IPS-15b (cell line): ENCODE data around the gene MYRF.

Experiments used
- H3K27me3 ChIP-seq: one replicate; pipeline ENCODE4 v1.6.1; 2013; ENCODE audit warnings: low read length; ENCODE audit not compliant: control insufficient read depth, insufficient read depth
- H3K36me3 ChIP-seq: one replicate; pipeline ENCODE4 v1.6.1; 2013; ENCODE audit warnings: low read length; ENCODE audit not compliant: control insufficient read depth, insufficient read depth
- H3K4me1 ChIP-seq: one replicate; pipeline ENCODE4 v1.6.1; 2013; ENCODE audit warnings: mild to moderate bottlenecking, low read length; ENCODE audit not compliant: control insufficient read depth, insufficient read depth
- H3K4me3 ChIP-seq: one replicate; pipeline ENCODE4 v1.5.1; 2013; ENCODE audit warnings: low read depth, low read length
- H3K9ac ChIP-seq: one replicate; pipeline ENCODE4 v1.6.1; 2013; ENCODE audit warnings: low read depth, mild to moderate bottlenecking, low read length
- H3K9me3 ChIP-seq: one replicate; pipeline ENCODE4 v1.6.1; 2013; ENCODE audit warnings: mild to moderate bottlenecking, low read length; ENCODE audit not compliant: control insufficient read depth, insufficient read depth

The MYRF gene

DNA sequence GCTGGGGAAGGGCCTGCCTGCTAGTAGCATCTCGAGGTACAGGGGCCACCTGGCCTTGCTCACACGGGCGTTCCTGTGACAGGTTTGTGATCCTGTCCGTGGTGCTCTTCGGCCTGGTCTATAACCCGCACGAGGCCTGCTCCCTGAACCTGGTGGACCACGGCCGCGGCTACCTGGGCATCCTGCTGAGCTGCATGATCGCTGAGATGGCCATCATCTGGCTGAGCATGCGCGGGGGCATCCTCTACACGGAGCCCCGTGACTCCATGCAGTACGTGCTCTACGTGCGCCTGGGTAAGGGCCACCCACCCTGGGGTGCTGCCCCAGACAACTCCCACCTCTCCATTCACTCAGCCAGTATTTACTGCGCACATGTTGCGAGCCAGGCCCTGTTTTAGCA lies 31.8 kb upstream of the MYRF start:
- Histone ChIP-seq H3K4me3 (no peak overlapping the region), H3K27me3 (no peaks in the 10 kb centered on the region), H3K36me3 (peaks cover 2% of the 10 kb centered on the region), H3K9ac (no peak overlapping the region), H3K4me1 (no peaks in the 10 kb centered on the region), H3K9me3 (no peaks in the 10 kb centered on the region)

DNA sequence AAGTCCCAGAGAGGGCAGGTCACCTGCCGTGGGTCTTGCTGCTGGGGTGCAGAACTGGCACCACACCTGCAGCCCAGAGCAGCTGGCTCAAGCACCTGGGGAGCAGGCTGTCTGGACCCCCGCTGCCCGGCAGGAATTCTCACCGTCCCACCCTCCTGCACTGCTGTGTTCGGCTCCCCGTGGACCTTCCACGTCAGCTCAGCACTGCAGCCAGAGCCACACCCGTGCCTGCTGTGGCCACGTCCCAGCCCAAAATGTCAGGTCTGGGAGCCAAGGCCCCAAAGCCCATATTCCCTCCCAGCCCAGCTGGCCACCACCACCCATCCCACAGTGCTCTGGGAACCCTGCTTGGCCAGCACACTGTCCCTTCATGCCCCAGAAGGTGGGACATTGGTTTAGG lies 28.0 kb upstream of the MYRF start:
- H3K27me3 ChIP-seq: no peaks in the 10 kb centered on the region
- H3K4me3 ChIP-seq: no peak overlapping the region
- no peaks in the 10 kb centered on the region for H3K9me3 ChIP-seq
- H3K4me1 ChIP-seq: no peaks in the 10 kb centered on the region
- H3K9ac ChIP-seq: no peak overlapping the region
- H3K36me3 ChIP-seq: peaks cover 6% of the 10 kb centered on the region

DNA sequence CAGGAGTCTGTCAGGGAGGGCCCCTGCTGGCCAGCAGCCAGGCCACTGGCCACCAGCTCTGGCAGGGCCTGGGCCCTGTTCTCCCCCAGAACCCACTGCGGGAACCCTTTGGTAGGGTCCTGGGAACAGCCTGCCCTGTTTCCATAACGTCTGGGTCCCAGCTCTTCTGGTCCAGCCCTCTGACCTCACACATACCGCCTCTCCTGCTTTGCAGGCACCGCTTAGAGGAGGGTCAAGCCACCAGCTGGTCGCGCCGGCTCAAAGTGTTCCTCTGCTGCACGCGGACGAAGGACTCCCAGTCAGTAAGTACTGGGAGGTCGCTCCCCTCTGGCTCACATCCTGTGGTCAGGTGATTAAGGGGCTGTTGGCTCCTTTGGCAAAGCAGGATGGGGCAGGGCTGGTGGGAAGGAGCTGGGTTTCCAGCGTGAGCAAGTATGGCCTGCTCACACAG lies 26.6 kb upstream of the MYRF start:
- Histone ChIP-seq H3K9me3 (no peaks in the 10 kb centered on the region), H3K4me1 (no peaks in the 10 kb centered on the region), H3K27me3 (no peaks in the 10 kb centered on the region), H3K4me3 (no peak overlapping the region), H3K36me3 (peaks cover 6% of the 10 kb centered on the region), H3K9ac (no peak overlapping the region)

DNA sequence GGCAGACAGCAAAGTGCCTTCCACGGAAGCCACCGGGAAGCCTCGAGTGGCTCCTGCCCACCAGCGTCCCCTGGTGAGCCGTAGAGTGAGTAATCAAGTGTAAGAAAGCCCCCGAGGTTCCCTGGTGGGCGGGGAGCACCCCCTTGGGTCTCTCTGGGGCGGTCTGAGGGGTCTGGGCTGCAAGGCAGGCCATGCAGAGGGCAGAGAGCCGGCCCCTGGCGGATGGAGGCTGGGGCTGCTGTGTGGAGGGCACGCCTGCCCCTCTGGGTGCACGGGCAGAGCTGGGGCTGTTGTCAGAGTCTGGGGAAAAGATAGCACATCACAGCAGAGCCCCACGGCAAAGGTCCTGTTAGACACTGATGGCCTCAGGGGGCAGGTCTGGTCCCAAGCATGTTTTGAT lies 25.7 kb upstream of the MYRF start:
- no peaks in the 10 kb centered on the region for H3K27me3 ChIP-seq
- no peaks in the 10 kb centered on the region for H3K9me3 ChIP-seq
- peaks cover 6% of the 10 kb centered on the region for H3K36me3 ChIP-seq

DNA sequence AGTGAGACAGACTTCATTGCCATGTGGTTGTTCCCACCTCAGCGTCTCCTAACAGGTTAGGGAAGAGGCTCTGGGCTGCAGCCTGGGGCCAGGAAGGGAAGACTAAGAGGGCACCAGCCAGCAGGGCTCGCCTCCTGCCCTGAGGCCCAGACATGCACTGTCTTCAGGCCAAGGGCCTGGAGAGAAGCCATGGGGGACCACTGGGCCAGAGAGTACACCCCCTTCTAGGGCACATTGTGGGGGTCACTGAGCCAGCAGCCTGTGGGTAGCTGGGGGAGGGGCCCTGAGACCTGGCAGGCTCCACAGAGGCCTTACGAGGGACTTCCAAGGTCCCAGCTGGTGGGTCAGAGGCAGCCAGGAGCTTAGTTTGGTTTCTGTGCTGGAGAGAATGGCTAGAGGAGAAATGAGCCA lies 25.0 kb upstream of the MYRF start:
- H3K4me1 ChIP-seq: no peaks in the 10 kb centered on the region
- no peaks in the 10 kb centered on the region for H3K27me3 ChIP-seq
- H3K36me3 ChIP-seq: peaks cover 6% of the 10 kb centered on the region
- H3K9ac ChIP-seq: no peak overlapping the region
- no peak overlapping the region for H3K4me3 ChIP-seq
- H3K9me3 ChIP-seq: no peaks in the 10 kb centered on the region

More for the DNA sequence above, 25.7 kb upstream of the MYRF start:
- Histone ChIP-seq H3K9ac (no peak overlapping the region), H3K4me3 (no peak overlapping the region), H3K4me1 (no peaks in the 10 kb centered on the region)

DNA sequence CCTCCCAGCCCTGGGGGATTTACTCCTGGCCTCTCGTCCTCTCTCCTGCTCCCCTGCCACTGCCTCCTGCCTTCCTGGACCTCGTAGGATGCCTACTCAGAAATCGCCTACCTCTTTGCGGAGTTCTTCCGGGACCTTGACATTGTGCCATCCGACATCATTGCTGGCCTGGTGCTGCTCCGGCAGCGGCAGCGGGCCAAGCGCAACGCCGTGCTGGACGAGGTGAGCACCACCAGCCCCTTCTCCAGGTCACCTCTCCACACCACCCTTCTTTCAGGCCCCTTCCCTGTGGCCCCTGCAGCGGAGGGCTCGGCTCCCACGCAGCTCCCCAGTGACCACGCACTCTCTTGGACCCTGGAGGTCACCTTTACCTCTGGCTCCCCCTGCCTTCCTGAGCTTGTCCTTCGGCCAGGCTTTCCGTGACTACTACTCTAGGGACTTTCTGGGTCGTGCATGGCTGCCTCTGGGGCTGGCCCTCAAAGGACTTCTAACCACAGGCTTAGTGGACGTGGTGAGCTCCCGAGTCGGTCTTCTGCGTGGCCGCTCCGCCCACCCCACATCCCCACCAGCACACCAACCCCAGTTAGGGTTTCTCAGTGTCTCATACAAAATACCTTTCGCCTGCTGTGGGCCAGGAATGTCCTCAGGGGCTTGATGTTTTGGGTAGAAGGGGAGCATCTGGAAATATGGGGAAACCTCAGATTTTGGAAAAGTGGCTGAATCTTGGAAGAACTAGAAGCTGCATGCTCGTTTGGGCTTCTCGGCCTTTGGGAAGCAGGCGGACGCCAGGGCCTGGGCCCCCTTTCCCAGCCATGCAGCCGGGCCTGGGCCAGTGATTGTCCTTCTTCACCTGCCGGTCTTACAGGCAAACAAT lies 24.1 kb upstream of the MYRF start:
- Histone ChIP-seq H3K36me3 (peaks cover 6% of the 10 kb centered on the region), H3K9me3 (no peaks in the 10 kb centered on the region), H3K9ac (no peak overlapping the region), H3K4me3 (no peak overlapping the region), H3K4me1 (no peaks in the 10 kb centered on the region), H3K27me3 (no peaks in the 10 kb centered on the region)

DNA sequence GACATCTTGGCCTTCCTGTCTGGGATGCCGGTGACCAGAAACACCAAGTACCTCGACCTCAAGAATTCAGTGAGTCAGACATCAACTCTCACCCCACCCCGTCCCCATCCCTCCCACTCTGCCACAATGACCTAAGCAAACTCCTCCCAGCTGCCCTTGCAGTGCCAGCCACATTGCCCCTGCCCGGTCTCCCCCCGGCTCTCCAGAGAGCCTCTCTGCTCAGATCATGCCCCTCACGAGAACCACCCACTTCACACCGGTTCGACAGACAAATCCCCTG lies 23.6 kb upstream of the MYRF start:
- H3K36me3 ChIP-seq: peaks cover 4% of the 10 kb centered on the region
- H3K9me3 ChIP-seq: no peaks in the 10 kb centered on the region
- no peak overlapping the region for H3K9ac ChIP-seq
- H3K27me3 ChIP-seq: no peaks in the 10 kb centered on the region
- no peak overlapping the region for H3K4me3 ChIP-seq
- no peaks in the 10 kb centered on the region for H3K4me1 ChIP-seq

DNA sequence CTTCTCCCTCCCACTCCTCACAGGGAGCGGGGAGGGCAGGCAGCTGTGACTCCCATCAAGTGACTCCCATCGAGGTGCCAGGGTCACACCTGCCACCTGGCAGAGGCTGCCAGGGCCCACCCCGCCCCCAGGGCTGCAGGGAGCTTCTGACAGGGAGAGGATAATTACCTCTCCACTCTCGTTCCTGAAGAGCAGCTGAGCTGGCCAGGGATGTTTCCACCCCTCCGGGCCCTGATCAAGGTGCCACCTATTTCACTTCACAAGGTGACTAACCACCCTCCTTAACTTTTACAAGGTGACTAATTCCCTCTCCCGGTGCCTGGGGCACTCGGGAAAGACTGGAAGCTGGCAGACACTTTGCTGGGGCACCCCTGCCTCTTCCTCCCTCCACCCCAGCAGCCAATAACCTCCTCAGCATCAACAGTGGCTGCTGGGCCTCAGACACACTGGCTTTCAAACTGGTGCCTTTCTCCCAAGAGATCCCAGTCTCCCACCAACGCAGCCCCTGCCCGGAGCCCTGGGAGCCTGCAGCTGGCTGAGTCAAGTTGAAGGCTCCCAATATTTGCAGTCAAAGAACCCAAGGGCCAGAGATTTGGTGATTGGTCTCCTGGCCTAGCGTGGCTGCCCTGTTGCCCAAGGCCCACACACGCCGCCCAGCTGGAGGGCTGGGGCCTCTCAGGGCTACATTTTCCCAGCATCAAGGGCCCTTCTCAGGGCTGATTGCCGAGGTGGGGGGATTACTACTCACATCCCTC lies 22.0 kb upstream of the MYRF start:
- Histone ChIP-seq H3K4me3 (no peak overlapping the region), H3K36me3 (peaks cover 7% of the 10 kb centered on the region), H3K9me3 (no peaks in the 10 kb centered on the region), H3K27me3 (no peaks in the 10 kb centered on the region), H3K4me1 (no peaks in the 10 kb centered on the region), H3K9ac (no peak overlapping the region)

DNA sequence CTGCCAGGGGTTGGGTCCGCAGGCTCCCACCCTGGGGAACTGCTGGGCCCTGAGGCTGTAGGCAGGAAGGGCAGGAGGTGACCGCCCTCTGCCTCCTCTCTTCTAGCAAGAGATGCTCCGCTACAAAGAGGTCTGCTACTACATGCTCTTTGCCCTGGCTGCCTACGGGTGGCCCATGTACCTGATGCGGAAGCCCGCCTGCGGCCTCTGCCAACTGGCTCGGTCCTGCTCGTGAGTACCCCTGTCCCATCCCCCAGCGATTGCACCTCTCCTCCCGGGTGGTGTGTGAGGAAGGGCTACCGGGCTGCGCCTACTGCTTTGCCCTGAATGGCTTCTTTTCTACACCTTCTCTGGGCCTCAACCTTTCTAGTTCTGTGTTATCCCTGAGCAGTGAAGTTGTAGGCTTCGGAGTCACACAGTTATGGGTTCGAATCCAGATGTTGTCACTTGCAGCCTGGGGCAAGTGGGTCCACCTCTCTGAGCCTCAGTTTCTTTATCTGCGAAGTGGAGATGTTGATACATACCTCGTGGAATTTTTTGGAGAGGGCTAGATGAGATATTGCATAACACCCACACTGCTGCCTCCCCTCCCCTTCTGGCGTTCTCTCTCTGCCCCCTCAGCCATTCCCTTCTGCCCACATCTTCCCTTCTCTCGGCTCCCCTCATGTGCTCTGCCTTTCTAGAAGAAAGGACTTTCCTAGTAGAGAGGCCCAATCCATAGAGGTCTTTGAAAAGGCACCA lies 21.1 kb upstream of the MYRF start:
- Histone ChIP-seq H3K4me1 (no peaks in the 10 kb centered on the region), H3K4me3 (no peak overlapping the region), H3K9me3 (no peaks in the 10 kb centered on the region), H3K9ac (no peak overlapping the region), H3K27me3 (no peaks in the 10 kb centered on the region), H3K36me3 (peaks cover 4% of the 10 kb centered on the region)

DNA sequence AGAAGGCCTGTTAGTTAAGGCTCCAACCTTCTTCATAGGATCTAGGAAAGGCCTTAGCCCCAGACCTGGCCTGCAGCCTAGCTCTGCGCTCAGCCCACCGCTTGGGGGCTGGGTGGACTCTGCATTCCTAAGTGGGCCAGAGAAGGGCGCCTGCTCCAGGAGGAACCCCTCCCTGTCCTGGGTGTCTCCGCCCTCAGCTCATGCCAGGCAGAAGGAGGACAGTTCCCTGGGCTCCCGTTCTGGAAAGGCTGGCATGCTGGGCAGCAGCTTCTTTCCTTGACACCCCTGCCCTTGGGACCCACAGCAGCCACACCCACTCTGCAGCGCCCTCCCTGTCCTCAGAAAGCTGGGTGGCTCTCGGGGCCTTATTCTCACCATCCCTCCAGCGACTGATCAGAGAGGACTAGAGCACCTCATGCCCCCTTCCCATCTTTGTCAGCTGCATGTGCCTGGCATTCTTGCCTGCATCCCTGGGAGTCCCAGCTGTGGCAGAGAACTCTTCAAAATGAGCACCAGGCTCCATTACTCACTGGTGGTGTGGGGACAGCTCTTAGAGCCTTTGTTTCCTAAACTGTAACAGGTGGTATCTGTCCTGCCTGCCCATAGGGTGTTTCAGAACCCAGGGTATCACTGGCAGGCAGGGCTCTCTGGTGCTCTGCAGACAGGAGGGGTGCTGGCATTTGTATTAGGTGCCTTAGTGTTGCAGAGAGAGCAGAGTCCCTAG lies 20.3 kb upstream of the MYRF start:
- H3K27me3 ChIP-seq: no peaks in the 10 kb centered on the region
- H3K4me1 ChIP-seq: no peaks in the 10 kb centered on the region
- no peak overlapping the region for H3K4me3 ChIP-seq
- H3K9ac ChIP-seq: no peak overlapping the region
- peaks cover 5% of the 10 kb centered on the region for H3K36me3 ChIP-seq
- no peaks in the 10 kb centered on the region for H3K9me3 ChIP-seq

DNA sequence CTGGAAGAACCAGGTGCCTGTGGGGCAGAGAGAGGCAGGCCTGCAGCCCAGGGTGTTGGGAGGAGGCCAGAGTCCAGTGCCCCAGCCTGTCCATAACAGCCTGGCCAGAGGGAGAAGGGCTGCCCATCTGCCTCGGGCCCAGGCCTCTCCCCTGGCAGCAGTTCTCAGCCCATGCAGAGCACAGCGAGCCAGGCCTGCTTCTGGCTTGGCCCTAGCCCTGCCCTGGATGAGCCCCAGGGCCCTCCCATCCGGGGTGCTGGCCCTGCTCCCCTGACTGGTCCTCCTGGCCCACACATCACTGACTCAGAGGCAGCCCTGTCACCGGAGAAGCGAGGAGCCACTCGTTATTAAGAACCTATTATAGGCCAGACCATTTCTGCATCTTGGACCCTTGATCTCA lies 19.7 kb upstream of the MYRF start:
- Histone ChIP-seq H3K9me3 (no peaks in the 10 kb centered on the region), H3K9ac (no peak overlapping the region), H3K4me1 (no peaks in the 10 kb centered on the region), H3K27me3 (no peaks in the 10 kb centered on the region), H3K36me3 (peaks cover 5% of the 10 kb centered on the region), H3K4me3 (no peak overlapping the region)
